AG04450 (cell line): Measurements from ENCODE around the gene PDE7B. TPM values are rescaled to one million over a fixed set of nuclear protein-coding genes. Genes with fewer than 3 reads are reported as not detected.
A peak's percentile ranks its signal among the peaks of the same experiment; 100 is the strongest.

ENCODE experiments used
- CTCF ChIA-PET: fragments of 300-600, 350-600 bp; formaldehyde crosslinking; extraction: SDS; loops from one replicate; lab custom pipeline; 2022; ENCODE audit warnings: antibody characterized with exemption, inconsistent platforms; lab: Charles Lee
- POLR2A ChIA-PET: fragments of 350-600 bp; formaldehyde crosslinking; extraction: SDS; loops from one replicate; lab custom pipeline; 2021; ENCODE audit warnings: antibody characterized with exemption, inconsistent platforms; lab: Yijun Ruan, JAX
- DNase-seq: peaks from one replicate; pipeline ENCODE4 v3.0.0-alpha.2; 2011; ENCODE audit warnings: low read depth, low spot score
- H3K27ac ChIP-seq: one replicate; pipeline ENCODE4 v1.5.1; 2012; ENCODE audit warnings: low read depth, low read length, control low read depth
- H3K27me3 ChIP-seq: one replicate; pipeline ENCODE4 v1.6.0; 2012; ENCODE audit warnings: low read length; ENCODE audit not compliant: control insufficient read depth, insufficient read depth
- H3K4me3 ChIP-seq: 2 replicates; pipeline ENCODE4 v1.5.1; 2011; ENCODE audit warnings: mild to moderate bottlenecking, low read depth, low read length, control low read depth
- H3K9me3 ChIP-seq: 2 replicates; pipeline ENCODE4 v1.5.1; 2012; ENCODE audit warnings: low read length; ENCODE audit not compliant: control insufficient read depth, insufficient read depth
- polyA plus RNA-seq: library from polyadenylated mRNA; depleted of rRNA; stranded (reverse); fragments of >200 nt; gene quantifications from 2 replicates; pipeline ENCODE4 v1.2.3, GENCODE V29; 2011
- TF ChIP-seq, protein P1 (sequence below): IDR thresholded peaks from 2 replicates; pipeline ENCODE4 v1.5.1; 2011; ENCODE audit warnings: low read depth, low read length, control low read depth, inconsistent platforms

The PDE7B gene
- polyA plus RNA-seq, 1 experiment = 17.4 TPM

DNA sequence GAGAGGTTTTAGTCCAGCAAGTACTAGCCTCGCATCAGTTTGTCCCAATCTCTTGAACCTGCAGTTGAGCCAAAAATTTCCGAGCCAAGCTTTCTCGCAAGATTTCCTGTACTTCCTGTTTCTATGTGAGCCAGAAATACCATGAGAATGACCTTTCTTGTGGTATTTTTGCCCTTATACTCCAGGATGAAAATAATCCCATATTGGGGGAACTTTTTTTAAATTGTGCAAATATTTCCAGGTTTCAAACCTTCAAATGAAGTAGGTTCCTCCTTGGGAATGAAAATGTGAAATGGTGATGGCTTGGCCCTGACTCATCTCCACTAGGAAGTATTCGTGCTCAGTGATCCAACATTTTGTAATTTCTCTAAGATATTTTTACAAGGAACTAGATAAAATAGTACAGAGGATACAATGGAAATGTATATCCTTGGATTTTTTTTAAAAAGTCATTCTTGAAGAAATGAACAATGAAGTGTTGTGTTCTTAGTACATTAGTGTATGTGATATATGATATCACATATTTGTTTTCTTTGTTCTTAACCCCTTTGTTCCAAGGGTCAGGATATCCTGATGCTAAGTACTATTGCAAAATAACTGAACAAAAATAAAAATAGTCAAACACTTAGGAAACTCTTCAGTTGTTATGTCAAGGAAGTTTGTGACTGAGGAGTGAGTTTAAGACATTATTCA lies 184.0 kb downstream of the PDE7B start:
- Histone ChIP-seq H3K27ac (peak overlapping the region; percentile 52), H3K4me3 (no peak overlapping the region), H3K9me3 (no peaks in the 10 kb centered on the region), H3K27me3 (no peaks in the 10 kb centered on the region)
- TF ChIP-seq, protein P1, sequence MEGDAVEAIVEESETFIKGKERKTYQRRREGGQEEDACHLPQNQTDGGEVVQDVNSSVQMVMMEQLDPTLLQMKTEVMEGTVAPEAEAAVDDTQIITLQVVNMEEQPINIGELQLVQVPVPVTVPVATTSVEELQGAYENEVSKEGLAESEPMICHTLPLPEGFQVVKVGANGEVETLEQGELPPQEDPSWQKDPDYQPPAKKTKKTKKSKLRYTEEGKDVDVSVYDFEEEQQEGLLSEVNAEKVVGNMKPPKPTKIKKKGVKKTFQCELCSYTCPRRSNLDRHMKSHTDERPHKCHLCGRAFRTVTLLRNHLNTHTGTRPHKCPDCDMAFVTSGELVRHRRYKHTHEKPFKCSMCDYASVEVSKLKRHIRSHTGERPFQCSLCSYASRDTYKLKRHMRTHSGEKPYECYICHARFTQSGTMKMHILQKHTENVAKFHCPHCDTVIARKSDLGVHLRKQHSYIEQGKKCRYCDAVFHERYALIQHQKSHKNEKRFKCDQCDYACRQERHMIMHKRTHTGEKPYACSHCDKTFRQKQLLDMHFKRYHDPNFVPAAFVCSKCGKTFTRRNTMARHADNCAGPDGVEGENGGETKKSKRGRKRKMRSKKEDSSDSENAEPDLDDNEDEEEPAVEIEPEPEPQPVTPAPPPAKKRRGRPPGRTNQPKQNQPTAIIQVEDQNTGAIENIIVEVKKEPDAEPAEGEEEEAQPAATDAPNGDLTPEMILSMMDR = no peak
- ChIA-PET CTCF (interaction anchor here (1.2 kb wide), 1 partner anchor 191 kb away, joined by 4 read pairs; no protein-coding TSS in a partner anchor), POLR2A (no interaction called here)
- no peak for DNase-seq

DNA sequence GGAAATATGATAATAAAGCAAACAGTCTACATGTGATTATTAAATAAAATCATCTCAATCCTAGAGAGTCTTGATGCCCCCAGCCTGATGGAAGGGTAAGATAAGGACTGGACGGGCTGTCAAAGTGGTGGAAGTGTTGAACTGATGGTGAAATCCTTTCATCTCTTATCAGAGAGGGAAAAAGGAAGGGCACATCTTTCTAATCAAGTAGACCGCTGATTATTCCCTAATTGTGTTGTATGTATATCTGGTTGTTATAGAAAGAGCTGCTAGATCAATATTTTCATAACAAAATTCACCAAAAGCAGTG lies 184.5 kb downstream of the PDE7B start:
- Histone ChIP-seq H3K9me3 (no peaks in the 10 kb centered on the region), H3K27me3 (no peaks in the 10 kb centered on the region), H3K27ac (no peak overlapping the region), H3K4me3 (no peak overlapping the region)
- DNase-seq = no peak
- POLR2A ChIA-PET = no interaction called here
- CTCF ChIA-PET = interaction anchor here (0.6 kb wide), 1 partner anchor 576 kb away, joined by 3 read pairs; no protein-coding TSS in a partner anchor
- TF ChIP-seq, protein P1 = no peak

DNA sequence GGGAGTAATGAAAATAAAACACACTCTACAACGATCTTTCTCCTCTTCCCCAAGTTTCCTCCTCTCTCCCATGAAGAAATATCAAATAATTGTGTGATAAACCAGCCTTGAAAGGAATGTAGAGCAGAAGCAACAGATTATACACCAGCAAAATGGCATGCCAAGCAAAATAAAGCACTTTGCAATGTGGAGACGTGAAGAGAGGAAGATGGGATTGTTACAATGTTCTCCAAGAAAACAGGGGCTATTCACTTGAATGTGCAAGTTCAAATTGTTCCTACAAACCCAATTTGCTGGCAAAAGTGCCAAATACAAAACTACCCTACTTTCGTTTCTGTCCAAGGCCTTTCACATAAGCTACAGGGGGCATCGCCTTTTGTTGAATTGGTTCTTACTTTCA lies 185.1 kb downstream of the PDE7B start:
- H3K4me3 ChIP-seq = no peak overlapping the region
- no peak for DNase-seq
- no peak overlapping the region for H3K27ac ChIP-seq
- CTCF ChIA-PET = interaction anchor here (0.6 kb wide), 2 partner anchors 194 to 577 kb away, joined by 3 read pairs; no protein-coding TSS in a partner anchor
- POLR2A ChIA-PET = no interaction called here
- TF ChIP-seq, protein P1 = no peak
- H3K27me3 ChIP-seq = no peaks in the 10 kb centered on the region
- no peaks in the 10 kb centered on the region for H3K9me3 ChIP-seq

DNA sequence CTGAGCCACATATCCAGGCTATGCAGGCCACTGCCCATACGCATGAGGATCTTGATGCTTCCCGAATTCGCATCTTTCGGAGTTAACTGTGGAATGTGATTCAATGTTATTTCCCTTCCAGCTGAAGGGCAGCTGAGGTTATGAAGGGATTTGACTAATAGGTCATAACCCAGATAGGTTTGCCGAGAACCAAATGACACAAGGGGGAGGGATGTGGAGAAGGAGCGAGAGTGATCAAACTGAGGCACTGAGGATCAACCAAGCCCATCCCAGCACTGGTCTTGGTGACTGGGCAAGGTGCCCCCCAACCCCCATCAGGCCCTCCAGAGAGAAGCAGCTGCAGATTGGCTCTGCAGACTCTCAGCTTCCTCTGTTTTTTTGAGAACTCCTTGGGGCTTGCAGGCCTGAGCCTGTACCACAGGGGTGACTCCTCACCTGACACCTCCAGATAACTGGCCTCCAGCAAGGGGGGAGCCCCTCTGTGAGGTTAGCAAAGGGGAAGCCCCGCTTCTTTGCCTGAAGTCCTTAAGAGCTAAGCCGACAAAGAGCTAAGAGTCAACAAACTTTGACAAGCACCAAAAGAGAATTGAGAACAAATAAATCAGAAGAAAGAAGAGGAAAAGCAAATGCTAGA lies 185.9 kb downstream of the PDE7B start:
- TF ChIP-seq, protein P1 = no peak
- ChIA-PET CTCF (interaction anchor here (0.6 to 1.5 kb wide), 4 partner anchors 121 to 194 kb away, joined by 3 to 5 read pairs (median 4); no protein-coding TSS in a partner anchor), POLR2A (interaction anchor here (1.2 kb wide), 1 partner anchor 22 kb away, joined by 8 read pairs; no protein-coding TSS in a partner anchor)
- H3K27me3 ChIP-seq = no peaks in the 10 kb centered on the region
- no peak for DNase-seq
- peak overlapping the region; percentile 64 for H3K4me3 ChIP-seq
- H3K9me3 ChIP-seq = no peaks in the 10 kb centered on the region
- H3K27ac ChIP-seq = peak overlapping the region; percentile 88

DNA sequence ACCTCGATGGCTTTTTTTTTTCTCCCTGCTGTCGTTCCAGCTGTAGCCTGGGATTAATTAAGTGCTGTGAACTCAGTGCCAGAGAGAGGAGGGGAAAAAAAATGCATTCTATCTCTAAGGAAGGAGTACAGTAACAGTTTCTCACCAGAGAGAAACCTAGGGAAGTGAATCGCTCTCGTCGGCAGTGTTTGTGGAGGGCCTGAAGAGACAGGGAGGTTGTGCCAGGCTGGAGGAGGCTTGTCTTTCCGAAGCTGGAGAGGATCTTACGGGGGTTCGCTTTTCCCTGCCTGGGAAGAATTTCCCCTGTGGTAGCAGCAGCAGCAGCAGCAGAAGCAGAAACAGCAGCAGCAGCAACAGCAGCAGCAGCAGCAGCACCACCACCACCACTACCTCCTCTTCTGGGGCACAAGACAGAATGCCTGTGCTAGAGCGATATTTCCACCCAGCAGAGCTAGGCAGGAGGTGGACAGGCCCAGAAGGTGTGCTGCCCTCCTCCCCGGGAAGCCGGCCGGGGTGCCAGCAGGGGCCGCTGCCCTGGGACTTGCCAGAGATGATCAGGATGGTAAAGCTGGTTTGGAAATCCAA lies 186.5 kb downstream of the PDE7B start:
- H3K4me3 ChIP-seq = peak overlapping the region; percentile 64
- peak; percentile 34 for DNase-seq
- peak overlapping the region; percentile 88 for H3K27ac ChIP-seq
- no peaks in the 10 kb centered on the region for H3K9me3 ChIP-seq
- H3K27me3 ChIP-seq = no peaks in the 10 kb centered on the region
- TF ChIP-seq, protein P1 = peak; percentile 50
- ChIA-PET CTCF (interaction anchor here (0.8 to 1.5 kb wide), 4 partner anchors 9 to 189 kb away, joined by 3 to 5 read pairs (median 4); no protein-coding TSS in a partner anchor), POLR2A (interaction anchor here (1.2 kb wide), 1 partner anchor 23 kb away, joined by 8 read pairs; no protein-coding TSS in a partner anchor)
